T47D (cell line): Measurements from ENCODE around the gene PARK7.

ENCODE experiments used
- DNase-seq, 2 experiments: peaks; one replicate each; pipeline versions ENCODE4 v3.0.0 to v3.0.0-alpha.2; 2011 to 2012; ENCODE audit warnings: low read depth in 1 of 2, low spot score in 1 of 2
- JUND ChIP-seq: IDR thresholded peaks from 2 replicates; pipeline ENCODE4 v1.6.1; 2012; ENCODE audit warnings: low read depth
- in situ Hi-C: cut with HindIII; loops from 2 replicates; pipeline ENCODE4 v1.10.0; 2016; ENCODE audit warnings: low sequenced_read_pairs, low pct_unique_long_range_greater_than_20kb

The PARK7 gene

DNA sequence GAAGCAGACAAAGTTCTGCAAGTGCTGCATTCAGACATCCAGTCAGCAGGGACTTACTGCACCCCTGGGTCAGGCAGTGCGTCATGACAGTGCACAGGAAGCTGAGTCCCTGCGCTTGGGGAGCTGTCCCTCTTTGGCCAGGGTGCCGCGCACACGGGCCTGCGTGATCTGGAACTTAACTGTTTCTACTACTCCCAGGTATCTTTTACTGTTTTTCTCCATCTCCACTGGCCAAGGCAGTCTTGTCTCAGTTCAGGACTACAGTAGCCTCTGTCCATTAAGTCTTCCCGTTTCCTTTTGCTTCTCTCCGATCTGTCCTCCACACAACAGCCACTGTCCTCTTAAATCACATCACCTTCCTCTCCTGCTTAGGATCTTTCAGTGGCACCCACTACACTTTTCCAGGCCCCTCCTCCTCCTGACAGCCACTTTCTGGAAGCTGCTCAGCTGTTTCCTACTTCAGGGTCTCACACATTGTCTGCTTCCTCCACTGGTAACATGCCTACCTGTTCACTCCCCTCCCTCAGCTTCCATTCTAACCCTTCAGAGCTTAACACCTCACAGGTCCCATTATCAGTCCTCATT lies 48.7 kb downstream of the PARK7 start:
- in situ Hi-C loops, result no loop called here
- no peak for DNase-seq
- no peak for TF ChIP-seq JUND

DNA sequence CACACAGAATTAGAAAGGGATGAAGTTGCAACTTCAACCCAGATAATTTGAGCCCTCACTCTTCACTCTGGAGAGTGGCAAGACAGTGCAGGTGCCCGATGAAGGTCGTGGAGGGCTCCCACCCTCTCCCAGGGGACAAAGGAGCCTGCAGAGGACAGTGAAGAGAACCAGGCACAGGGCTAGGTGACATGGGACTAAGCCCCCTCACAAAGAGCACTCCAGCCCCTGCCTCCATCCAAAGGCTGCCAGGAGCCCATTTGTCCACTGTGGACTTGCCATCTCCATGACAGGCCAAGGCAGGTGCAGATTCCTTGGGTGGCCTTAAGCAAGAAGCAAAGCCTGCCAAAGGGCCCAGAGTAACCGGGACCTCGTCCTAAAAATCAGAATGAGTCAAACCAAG lies 49.5 kb downstream of the PARK7 start:
- TF ChIP-seq JUND, result no peak
- in situ Hi-C loops, result no loop called here
- DNase-seq, result no peak

DNA sequence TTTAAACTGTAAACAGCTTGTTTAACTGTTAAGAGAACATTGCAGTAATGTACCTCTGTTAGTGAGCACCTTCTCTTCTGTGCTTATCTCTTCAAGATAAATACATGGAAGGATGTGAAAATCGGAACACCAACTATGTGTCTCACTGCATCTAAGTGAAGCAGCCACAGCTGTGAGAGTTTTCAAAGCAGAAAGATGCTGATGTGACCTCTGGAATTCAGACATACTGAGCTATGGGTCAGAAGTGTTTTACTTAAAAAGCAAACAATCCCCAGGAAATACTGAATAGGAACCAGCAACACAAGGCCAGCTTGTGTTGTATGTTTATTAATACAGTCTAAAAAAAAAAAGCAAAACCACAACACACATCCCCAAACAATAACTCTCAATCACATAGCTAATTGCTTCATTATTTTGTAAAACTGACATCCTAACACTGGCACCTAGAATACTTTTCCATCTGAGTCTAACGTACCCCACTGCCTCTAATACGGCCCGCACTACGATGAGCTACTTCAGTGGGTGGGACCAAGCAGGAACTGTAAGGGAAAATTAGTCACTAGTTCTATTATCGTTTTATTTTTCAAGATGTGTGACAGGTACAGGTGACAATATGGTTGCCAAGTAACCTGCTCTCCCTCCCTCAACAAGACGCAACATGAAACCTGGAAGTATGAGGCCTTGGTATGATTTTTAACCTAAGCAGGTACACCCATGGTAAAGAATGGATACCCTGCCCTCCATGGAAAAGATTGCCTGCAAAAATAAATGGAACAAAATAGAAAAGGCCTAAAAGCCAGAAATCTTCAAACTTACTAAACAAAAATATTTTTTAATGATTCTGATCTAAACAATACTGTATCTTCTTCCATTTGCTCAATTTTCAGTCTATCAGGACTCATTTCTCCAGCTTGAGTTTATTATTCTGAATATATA lies 50.7 kb downstream of the PARK7 start:
- TF ChIP-seq JUND, result no peak
- DNase-seq, result no peak
- in situ Hi-C loops, result no loop called here

DNA sequence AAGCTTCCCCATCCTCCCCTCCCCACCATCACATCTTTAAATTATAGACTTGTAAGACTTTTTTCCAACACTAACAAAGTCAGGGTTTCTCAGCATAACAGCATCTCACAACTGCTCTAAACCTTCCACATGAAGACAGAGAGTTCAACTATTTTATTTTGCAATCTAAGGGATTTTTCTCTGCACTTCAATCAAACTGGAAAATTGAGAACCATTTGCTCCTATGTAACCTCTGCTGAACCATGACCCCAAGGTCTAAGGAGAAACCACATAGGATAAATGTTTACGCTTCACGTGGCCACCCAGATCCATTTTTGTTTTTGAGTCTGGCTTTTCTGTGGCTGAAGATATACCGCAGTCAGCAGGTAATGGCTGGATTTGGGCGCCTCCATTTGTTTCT lies 51.4 kb downstream of the PARK7 start:
- in situ Hi-C loops, result no loop called here
- DNase-seq, result no peak
- TF ChIP-seq JUND, result no peak

DNA sequence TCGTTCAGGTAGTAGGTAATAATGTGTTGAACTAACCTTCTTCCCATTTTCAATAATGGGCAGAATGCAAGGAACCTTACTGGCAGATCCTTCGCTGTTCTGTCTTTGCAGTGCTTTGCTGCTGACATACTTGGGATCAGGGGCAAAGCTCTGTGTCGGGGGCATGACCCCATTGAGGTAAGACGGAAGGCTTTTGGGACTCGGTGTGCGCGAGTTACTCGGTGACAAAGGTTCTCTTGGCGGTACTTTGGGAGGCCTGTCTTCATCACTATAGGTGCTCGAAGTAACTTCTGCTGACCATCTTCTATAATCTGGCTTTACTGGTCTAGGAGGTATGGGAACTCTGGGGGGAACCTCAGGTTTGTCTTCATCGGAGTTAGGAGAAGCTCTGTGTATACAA lies 51.9 kb downstream of the PARK7 start:
- no peak for TF ChIP-seq JUND
- no peak for DNase-seq
- in situ Hi-C loops, result no loop called here

DNA sequence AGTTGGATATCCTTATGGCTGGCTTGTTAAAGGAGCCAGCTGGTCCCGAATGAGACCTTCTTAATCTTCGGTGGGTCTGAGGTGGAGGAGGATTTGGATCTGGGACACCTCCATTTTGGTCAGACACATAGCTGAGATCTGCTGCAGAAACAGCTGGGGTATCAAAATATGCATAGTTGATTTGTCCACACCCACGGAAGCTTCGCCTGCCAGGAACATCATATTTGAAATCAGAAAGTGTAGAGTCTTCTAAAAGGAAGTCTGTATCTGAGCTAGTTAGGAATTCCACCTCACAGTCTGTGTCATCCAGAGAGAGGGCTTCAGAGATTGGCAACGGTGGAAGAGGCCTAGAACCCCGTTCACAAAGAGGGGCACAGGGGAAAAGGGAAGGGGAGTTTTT lies 52.3 kb downstream of the PARK7 start:
- TF ChIP-seq JUND, result no peak
- in situ Hi-C loops, result no loop called here
- no peak for DNase-seq

DNA sequence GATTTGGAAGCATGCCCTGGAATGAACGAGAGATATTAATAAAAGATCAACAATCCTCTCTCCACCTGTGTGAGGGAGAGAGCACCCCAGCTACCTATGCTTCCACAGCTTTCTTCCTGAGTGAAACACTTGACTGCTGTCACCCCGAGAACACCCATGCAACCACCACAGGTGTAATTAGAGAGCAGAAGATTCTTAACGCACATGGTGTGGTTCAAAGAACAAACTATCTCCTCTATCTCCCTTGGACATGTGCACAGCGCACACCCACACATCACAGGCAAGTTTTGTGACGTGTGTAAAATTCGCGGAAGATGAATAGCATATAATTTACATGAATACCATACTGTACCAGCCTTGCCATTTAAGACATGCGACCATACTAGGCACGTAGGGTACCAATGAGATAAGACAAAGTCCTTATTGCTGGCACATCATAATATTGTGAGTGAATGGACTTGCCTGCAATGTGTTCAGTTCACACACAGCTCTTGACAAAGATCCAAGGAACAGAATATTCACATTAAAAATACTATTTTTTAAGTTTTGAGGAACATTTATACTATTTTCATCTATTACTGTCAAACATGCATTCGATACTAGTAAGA lies 53.0 kb downstream of the PARK7 start:
- TF ChIP-seq JUND, result no peak
- no peak for DNase-seq
- in situ Hi-C loops, result no loop called here

DNA sequence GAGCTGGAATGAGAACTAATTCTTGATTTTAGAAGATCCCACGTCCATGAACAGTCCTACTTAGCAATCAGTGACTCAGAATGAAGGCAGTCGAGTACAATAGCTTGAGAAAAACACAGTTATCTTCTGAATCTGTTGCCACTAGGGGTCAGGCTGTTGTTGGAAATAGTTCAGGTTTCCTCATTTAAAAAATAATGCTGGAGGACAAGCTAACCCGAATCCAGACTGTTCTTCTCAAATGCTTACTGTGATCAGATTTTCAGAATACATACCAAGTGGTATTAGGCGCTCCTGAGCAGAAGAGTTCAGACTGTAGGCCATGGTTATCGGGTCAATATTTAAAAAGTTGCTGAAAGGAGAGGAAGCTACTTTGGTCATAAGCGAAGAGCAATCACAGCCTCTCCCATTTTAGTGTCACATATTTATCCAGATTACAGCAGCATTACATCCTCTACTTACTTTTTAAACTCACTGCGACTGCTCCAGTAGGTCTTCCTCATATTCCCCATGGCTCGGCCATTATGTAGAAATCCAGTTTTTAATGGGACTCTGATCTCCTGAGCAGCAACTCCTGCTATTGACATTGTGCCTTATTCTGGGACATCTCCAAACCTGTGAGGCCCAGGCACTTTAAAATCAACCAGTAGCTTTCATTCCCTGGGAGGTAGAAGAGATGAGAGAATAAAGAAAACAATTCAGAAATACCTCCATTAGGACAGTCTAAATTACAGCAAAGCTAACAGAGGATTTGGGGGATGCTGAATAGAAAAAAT lies 53.7 kb downstream of the PARK7 start:
- DNase-seq, result peak in 1 of 2 experiments; percentile 75
- in situ Hi-C loops, result no loop called here
- no peak for TF ChIP-seq JUND

DNA sequence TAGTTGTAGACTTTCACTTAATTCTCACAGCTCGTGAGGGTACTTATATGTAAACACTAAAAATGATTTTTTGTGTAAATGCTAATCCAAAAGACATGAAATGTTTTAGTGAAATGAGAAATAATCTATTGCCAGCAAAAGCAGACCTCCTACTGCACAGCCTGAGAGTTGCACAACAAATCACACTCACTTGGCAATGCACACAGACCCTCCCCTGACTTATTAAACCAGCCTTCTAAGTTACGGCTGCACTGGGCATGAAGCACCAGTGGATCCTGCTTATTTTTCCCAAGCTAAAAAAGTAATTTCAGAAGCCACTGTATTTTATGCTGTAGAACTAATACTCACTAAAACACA lies 54.3 kb downstream of the PARK7 start:
- TF ChIP-seq JUND, result no peak
- in situ Hi-C loops, result no loop called here
- no peak for DNase-seq

DNA sequence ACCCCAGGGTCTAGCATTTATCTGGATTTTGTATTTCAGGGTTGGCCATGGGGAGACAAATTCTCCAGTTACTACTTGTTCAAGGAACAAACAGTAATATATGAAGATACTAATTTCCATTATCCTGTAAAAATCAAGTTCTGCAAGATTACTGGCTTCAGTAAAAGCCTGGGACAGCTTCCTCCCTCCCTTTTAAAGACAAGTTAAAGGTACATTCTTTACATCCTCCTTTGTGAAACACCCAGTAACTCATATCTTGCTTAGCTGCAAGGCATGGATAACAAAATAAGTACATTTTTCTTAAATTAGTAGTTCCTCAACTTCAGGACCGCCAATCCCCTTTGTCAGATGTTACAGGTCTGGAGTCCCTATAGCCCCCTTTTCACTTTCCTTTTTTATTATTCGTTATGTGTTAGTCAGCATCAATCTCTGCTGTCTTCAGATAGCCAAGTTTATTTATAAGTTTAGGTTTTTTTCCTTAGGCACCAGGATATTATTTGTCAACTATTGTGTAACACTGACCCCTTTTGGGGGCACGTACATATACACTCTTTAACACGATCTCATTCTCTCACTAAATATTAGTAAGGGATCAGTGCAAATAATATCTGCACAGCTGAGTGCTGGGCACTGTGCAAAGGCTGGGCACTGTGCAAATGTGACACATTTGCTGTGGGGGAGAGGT lies 54.8 kb downstream of the PARK7 start:
- in situ Hi-C loops, result no loop called here
- TF ChIP-seq JUND, result no peak
- no peak for DNase-seq

DNA sequence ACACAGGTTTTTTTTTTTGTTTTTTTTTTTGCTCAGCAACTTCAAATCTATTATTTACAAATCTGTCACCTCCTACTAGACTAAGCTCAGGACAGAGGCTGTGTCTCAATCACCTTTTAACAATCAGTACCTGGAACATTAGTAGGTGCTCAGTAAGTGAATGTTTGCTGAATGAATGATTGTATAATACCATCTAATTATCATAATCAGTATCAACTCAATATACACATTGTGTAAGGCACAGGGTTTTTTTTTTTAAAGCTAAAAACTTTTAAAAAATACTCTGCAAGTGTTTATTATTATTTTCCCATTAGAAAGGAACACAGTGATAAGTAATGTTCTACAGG lies 55.4 kb downstream of the PARK7 start:
- in situ Hi-C loops, result no loop called here
- DNase-seq, result no peak
- no peak for TF ChIP-seq JUND

DNA sequence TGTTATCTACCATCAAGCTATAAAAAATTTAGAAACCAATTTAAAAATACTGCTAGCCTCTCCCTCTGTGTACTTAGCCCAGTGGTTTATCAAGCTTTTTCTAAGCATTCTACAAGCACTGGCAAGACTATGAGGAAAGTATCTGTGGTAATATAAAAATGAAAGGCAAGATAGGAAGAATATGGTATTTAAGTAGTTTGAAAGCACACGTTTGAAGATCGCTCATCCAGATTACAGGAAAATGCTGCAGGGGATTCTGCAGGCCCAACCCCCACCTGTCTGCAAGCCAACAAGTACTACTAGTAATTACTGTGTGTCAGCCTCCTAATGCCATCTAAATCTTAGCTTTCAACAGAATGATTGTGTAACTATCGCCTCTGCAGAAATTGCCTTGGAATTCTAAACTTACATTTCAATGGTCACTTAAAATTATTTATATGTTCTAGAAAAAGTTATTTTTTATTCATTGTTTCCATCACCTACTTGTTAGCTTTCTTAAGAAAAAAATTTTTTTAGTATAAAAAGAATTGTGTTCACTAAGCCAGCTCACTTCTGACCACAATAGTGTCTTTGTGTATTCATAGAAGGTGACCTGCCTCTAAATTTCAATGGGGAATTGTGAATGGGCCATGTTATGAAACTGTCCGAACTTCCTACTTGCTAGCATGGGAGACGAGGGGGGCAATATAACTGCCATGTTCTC lies 56.1 kb downstream of the PARK7 start:
- peak; percentile 69; the same call in 1 of the 2 replicates for TF ChIP-seq JUND
- in situ Hi-C loops, result no loop called here
- peak in 1 of 2 experiments; percentile 57 for DNase-seq
